B cell (primary cell): Measurements from ENCODE around the gene PCSK7. TPM values are rescaled to one million over a fixed set of nuclear protein-coding genes. Genes with fewer than 3 reads are reported as not detected.

Experiments used
- ATAC-seq: fragments of 200-7000 bp; cut with Tn5 transposase; one replicate; pipeline ENCODE4 v1.10.0; 2021; ENCODE audit warnings: low read depth, mild to moderate bottlenecking, moderate number of reproducible peaks, moderate library complexity
- CTCF ChIA-PET: fragments of 350-600 bp; sonication (Branson Sonifier 250); formaldehyde crosslinking; loops from one replicate; lab custom pipeline; 2021; ENCODE audit warnings: antibody characterized with exemption, inconsistent platforms; lab: Charles Lee
- POLR2A ChIA-PET: fragments of 350-600 bp; sonication (Branson Sonifier 250); formaldehyde crosslinking; loops from one replicate; lab custom pipeline; 2021; ENCODE audit warnings: antibody characterized with exemption; lab: Charles Lee
- DNase-seq: peaks from one replicate; pipeline ENCODE4 v3.0.0; 2013
- H2AFZ ChIP-seq: 2 replicates; pipeline ENCODE4 v1.6.1; 2012; ENCODE audit warnings: mild to moderate bottlenecking, low read depth, low read length; ENCODE audit not compliant: insufficient read depth, poor library complexity, severe bottlenecking
- H3K27ac ChIP-seq, 2 donors: 1 replicate in 1 of 2; 2 replicates in 1 of 2; pipeline ENCODE4 v1.5.1; 2012 to 2013; ENCODE audit warnings: low read length in 2 of 2, mild to moderate bottlenecking in 2 of 2, moderate library complexity in 1 of 2
- H3K27me3 ChIP-seq, 4 experiments: fragments of 200-600 bp in 1 of 4; sonication (generic) in 1 of 4; replicated peaks in 1 of 4; 1 replicate in 2 of 4; 2 replicates in 2 of 4; pipeline versions ENCODE4 v1.6.1 to v1.7.0; 2013 to 2016; ENCODE audit warnings: low read length in 3 of 4, mild to moderate bottlenecking in 2 of 4, mixed read lengths in 1 of 4, moderate library complexity in 1 of 4; ENCODE audit not compliant: insufficient read depth in 4 of 4, control insufficient read depth in 3 of 4; ENCODE audit errors: control extremely low read depth in 1 of 4
- H3K36me3 ChIP-seq, 2 experiments: replicated peaks in 1 of 2; 1 replicate in 1 of 2; 2 replicates in 1 of 2; pipeline versions ENCODE4 v1.6.1 to v1.7.1; 2013; ENCODE audit warnings: low read length in 1 of 2; ENCODE audit not compliant: insufficient read depth in 2 of 2, control insufficient read depth in 1 of 2; ENCODE audit errors: control extremely low read depth in 1 of 2, extremely low read depth in 1 of 2
- H3K4me1 ChIP-seq, 2 donors: fragments of 200-600 bp in 1 of 2; sonication (generic) in 1 of 2; 1 replicate in 1 of 2; 2 replicates in 1 of 2; pipeline versions ENCODE4 v1.5.1 to v1.6.1; 2013 to 2017; ENCODE audit warnings: low read length in 2 of 2; ENCODE audit not compliant: control insufficient read depth in 2 of 2, insufficient read depth in 2 of 2
- H3K4me2 ChIP-seq: replicated peaks from 2 replicates; pipeline ENCODE3; 2012; ENCODE audit warnings: mild to moderate bottlenecking, low read depth, low read length; ENCODE audit not compliant: poor library complexity, severe bottlenecking
- H3K4me3 ChIP-seq, 5 experiments: fragments of 200-600 bp in 1 of 5; sonication (generic) in 1 of 5; 1 replicate in 3 of 5; 2 replicates in 2 of 5; pipeline versions ENCODE4 v1.5.1 to v1.7.0; 2011 to 2016; ENCODE audit warnings: low read length in 4 of 5, mild to moderate bottlenecking in 4 of 5, low read depth in 2 of 5, control low read depth in 1 of 5, moderate library complexity in 1 of 5; ENCODE audit not compliant: insufficient read depth in 1 of 5; ENCODE audit errors: control extremely low read depth in 1 of 5, extremely low read depth in 1 of 5
- H3K79me2 ChIP-seq: fragments of 200-600 bp; sonication (generic); one replicate; pipeline ENCODE4 v1.6.0; 2016; ENCODE audit warnings: low read length; ENCODE audit not compliant: control insufficient read depth, insufficient read depth
- H3K9ac ChIP-seq: fragments of 200-600 bp; sonication (generic); 2 replicates; pipeline ENCODE4 v1.6.1; 2017; ENCODE audit warnings: mild to moderate bottlenecking, low read length, moderate library complexity
- H3K9me3 ChIP-seq, 3 donors: one replicate each; pipeline versions ENCODE4 v1.6.1 to v1.7.1; 2013; ENCODE audit warnings: low read length in 2 of 3; ENCODE audit not compliant: control insufficient read depth in 2 of 3, insufficient read depth in 1 of 3; ENCODE audit errors: control extremely low read depth in 1 of 3
- H4K20me1 ChIP-seq: 2 replicates; pipeline ENCODE4 v1.6.0; 2012; ENCODE audit warnings: mild to moderate bottlenecking, low read length; ENCODE audit not compliant: insufficient read depth, control insufficient read depth, poor library complexity, severe bottlenecking
- H3K27ac Mint-ChIP-seq: one replicate; pipeline ENCODE4 v1.8.0; 2021; ENCODE audit warnings: mixed read lengths
- H3K27me3 Mint-ChIP-seq: one replicate; pipeline ENCODE4 v1.8.0; 2021; ENCODE audit warnings: mixed read lengths
- H3K4me1 Mint-ChIP-seq: one replicate; pipeline ENCODE4 v1.8.0; 2021; ENCODE audit warnings: mixed read lengths
- H3K4me3 Mint-ChIP-seq: one replicate; pipeline ENCODE4 v1.8.0; 2021; ENCODE audit warnings: mixed read lengths
- H3K9me3 Mint-ChIP-seq: one replicate; pipeline ENCODE4 v1.8.0; 2022; ENCODE audit warnings: mixed read lengths; ENCODE audit not compliant: insufficient read depth
- EZH2 ChIP-seq: IDR thresholded peaks from 2 replicates; pipeline ENCODE4 v1.6.1; 2012; ENCODE audit warnings: borderline replicate concordance, low read depth, mild to moderate bottlenecking, moderate library complexity, low read length; ENCODE audit not compliant: insufficient read depth, poor library complexity, severe bottlenecking
- WGBS: methylation state at CpG from one replicate; pipeline ENCODE4 v1.1.5; 2013; ENCODE audit warnings: missing lambda C conversion rate; ENCODE audit not compliant: insufficient coverage; 5-methylcytosine and 5-hydroxymethylcytosine counted together
- intact Hi-C: fragments of 100-400 bp; cut with micrococcal nuclease; formaldehyde crosslinking; loops from one replicate; pipeline ENCODE4 v1.10.0; 2022
- polyA plus RNA-seq: library from polyadenylated mRNA; depleted of rRNA; stranded (reverse); fragments of >200 nt; gene quantifications from 2 replicates; pipeline ENCODE4 v1.2.3, GENCODE V29; 2012
- total RNA-seq, 2 donors: library from RNA; stranded (reverse); fragments of 120-200 nt in 1 of 2; gene quantifications; 1 replicate in 1 of 2; 2 replicates in 1 of 2; pipeline versions ENCODE4 v1.2.3 to v1.2.4, GENCODE V29; 2013 to 2022
- TF ChIP-seq, protein P1 (sequence below): fragments of 200-600 bp; IDR thresholded peaks from one replicate; pipeline ENCODE4 v1.8.0; 2022; ENCODE audit warnings: antibody characterized with exemption, mild to moderate bottlenecking

The PCSK7 gene
- total and polyA plus RNA-seq, 2 donors (not counting 1 experiment from before 2014, with no cell fraction given) = 203 to 283 TPM

DNA sequence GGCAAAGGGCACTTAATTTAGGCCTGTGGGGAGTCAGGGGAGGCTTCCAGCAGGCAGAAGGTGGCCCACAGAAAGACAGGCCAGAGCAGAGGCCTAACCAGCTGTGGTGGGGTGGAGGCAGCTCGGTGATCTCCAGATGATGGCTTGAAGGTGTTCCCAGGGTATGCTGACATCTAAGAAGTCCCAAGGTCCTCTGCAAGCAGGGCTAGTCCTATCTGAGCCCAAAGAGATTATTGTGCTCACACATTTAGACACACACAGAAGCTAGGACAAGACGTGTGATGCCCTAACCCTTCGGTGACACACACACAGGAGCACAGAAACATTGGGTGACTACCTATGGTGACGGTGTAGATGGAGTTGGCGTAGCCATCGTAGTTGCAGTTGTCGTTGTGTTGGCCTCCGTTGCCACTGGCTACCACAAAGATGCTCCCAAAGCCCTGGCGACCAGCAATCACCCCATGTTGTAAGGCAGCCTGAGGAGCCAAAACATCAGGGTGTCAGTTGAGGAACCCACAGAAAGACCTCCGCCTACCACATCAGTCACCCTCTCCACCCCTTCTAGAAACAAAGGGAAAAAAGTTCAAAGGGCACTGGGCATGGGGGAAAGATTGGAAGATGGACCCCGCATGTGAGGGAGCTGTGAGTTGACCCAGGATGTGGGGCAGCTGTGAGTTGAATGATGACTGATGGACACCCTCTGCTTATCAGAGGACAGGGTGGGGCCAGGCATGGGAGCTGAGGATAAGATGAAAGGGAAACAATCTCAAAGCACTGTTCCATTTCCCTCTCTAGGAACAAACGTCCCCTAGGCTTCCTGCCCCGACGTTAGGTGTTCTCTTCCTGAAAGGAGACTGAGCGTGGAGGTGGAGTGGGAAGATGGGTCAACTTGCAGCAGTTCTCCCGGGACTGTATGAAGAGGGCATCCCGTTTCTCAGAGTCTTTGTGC is 7.9 kb downstream of the PCSK7 start:
- no peaks in the 10 kb centered on the region for H3K9me3 ChIP-seq
- H3K27me3 ChIP-seq = no peaks in the 10 kb centered on the region
- H3K9ac ChIP-seq = no peak overlapping the region
- CTCF ChIA-PET = interaction anchor here (1.4 to 19.9 kb wide), 5 partner anchors 19 to 433 kb away, joined by 4 to 309 read pairs (median 31); partner anchors contain the start of genes APOA5 and SIDT2
- no peak overlapping the region for H3K27ac ChIP-seq
- Mint-ChIP-seq H3K27me3 (no peaks in the 10 kb centered on the region), H3K27ac (no peak overlapping the region), H3K9me3 (no peaks in the 10 kb centered on the region), H3K4me1 (peaks cover 15% of the 10 kb centered on the region), H3K4me3 (no peak overlapping the region)
- intact Hi-C loops = no loop called here
- H3K36me3 ChIP-seq = peaks cover 8 to 95% of the 10 kb centered on the region in 2 experiments
- H3K4me2 ChIP-seq = no peak overlapping the region
- H3K4me3 ChIP-seq = no peak overlapping the region
- H3K79me2 ChIP-seq = peaks cover 66% of the 10 kb centered on the region
- H4K20me1 ChIP-seq = peaks cover 22% of the 10 kb centered on the region
- no peak overlapping the region for H2AFZ ChIP-seq
- POLR2A ChIA-PET = no interaction called here
- no peak for TF ChIP-seq EZH2
- TF ChIP-seq, protein P1, sequence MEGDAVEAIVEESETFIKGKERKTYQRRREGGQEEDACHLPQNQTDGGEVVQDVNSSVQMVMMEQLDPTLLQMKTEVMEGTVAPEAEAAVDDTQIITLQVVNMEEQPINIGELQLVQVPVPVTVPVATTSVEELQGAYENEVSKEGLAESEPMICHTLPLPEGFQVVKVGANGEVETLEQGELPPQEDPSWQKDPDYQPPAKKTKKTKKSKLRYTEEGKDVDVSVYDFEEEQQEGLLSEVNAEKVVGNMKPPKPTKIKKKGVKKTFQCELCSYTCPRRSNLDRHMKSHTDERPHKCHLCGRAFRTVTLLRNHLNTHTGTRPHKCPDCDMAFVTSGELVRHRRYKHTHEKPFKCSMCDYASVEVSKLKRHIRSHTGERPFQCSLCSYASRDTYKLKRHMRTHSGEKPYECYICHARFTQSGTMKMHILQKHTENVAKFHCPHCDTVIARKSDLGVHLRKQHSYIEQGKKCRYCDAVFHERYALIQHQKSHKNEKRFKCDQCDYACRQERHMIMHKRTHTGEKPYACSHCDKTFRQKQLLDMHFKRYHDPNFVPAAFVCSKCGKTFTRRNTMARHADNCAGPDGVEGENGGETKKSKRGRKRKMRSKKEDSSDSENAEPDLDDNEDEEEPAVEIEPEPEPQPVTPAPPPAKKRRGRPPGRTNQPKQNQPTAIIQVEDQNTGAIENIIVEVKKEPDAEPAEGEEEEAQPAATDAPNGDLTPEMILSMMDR = no peak
- H3K4me1 ChIP-seq = peaks cover 2 to 13% of the 10 kb centered on the region in 2 donors
- ATAC-seq (no peak), DNase-seq (no peak)
- whole genome bisulfite sequencing = 96% methylated on average over 15 of the region's 17 CpGs
